KMS-11 (cell line): ENCODE results near the gene SLC19A1.

Experiments used
- H2AFZ ChIP-seq: fragments of 200-600 bp; sonication (generic); 2 replicates; pipeline ENCODE4 v1.6.1; 2016; ENCODE audit warnings: antibody characterized with exemption, mixed run types, low read depth
- H3K27ac ChIP-seq: fragments of 200-600 bp; sonication (generic); 2 replicates; pipeline ENCODE4 v1.6.1; 2016; ENCODE audit warnings: mild to moderate bottlenecking, mixed run types
- H3K27me3 ChIP-seq: fragments of 200-600 bp; sonication (generic); 2 replicates; pipeline ENCODE4 v1.6.1; 2017; ENCODE audit warnings: mild to moderate bottlenecking, low read depth, mixed run types, moderate library complexity; ENCODE audit not compliant: insufficient read depth
- H3K36me3 ChIP-seq: fragments of 200-600 bp; sonication (generic); 2 replicates; pipeline ENCODE4 v1.6.1; 2017; ENCODE audit warnings: mild to moderate bottlenecking, mixed run types; ENCODE audit not compliant: insufficient read depth
- H3K4me1 ChIP-seq: fragments of 200-600 bp; sonication (generic); 2 replicates; pipeline ENCODE4 v1.6.1; 2016; ENCODE audit warnings: mild to moderate bottlenecking, low read depth, mixed run types; ENCODE audit not compliant: poor library complexity, severe bottlenecking
- H3K4me2 ChIP-seq: fragments of 200-600 bp; sonication (generic); 2 replicates; pipeline ENCODE4 v1.7.0; 2016; ENCODE audit warnings: mild to moderate bottlenecking, mixed run types
- H3K4me3 ChIP-seq: fragments of 200-600 bp; sonication (generic); IDR thresholded peaks from 2 replicates; pipeline ENCODE4 v1.6.1; 2017; ENCODE audit warnings: low read depth, low read length, mixed read lengths; ENCODE audit not compliant: insufficient read depth
- H3K79me2 ChIP-seq: fragments of 200-600 bp; sonication (generic); 2 replicates; pipeline ENCODE4 v1.6.1; 2016; ENCODE audit warnings: low read depth, mixed run types; ENCODE audit not compliant: insufficient read depth
- H3K9ac ChIP-seq: fragments of 200-600 bp; sonication (generic); 2 replicates; pipeline ENCODE4 v1.6.1; 2016; ENCODE audit warnings: mild to moderate bottlenecking, mixed run types
- H4K20me1 ChIP-seq: fragments of 200-600 bp; sonication (generic); 2 replicates; pipeline ENCODE4 v1.6.1; 2016; ENCODE audit warnings: mild to moderate bottlenecking, mixed run types; ENCODE audit not compliant: insufficient read depth
- CTCF ChIP-seq: fragments of 200-600 bp; sonication (generic); conservative IDR thresholded peaks from 2 replicates; pipeline ENCODE4 v1.6.1; 2017; ENCODE audit warnings: low read depth, mild to moderate bottlenecking, antibody characterized with exemption, low read length, moderate library complexity, mixed read lengths

SLC19A1 gene

GRCh38 chr21:45471525-45472221 is 70.6 kb downstream of the SLC19A1 start:
- Histone ChIP-seq H3K4me1 (no peaks in the 10 kb centered on the region), H3K79me2 (no peaks in the 10 kb centered on the region), H3K9ac (no peak overlapping the region), H2AFZ (no peak overlapping the region), H4K20me1 (no peaks in the 10 kb centered on the region), H3K27me3 (peaks cover 50% of the 10 kb centered on the region), H3K36me3 (no peaks in the 10 kb centered on the region), H3K4me3 (no peak overlapping the region), H3K4me2 (no peak overlapping the region), H3K27ac (no peak overlapping the region)
- TF ChIP-seq CTCF, result no peak

GRCh38 chr21:45470773-45471524 is 71.3 kb downstream of the SLC19A1 start:
- H3K4me2 ChIP-seq, result no peak overlapping the region
- TF ChIP-seq CTCF, result no peak
- H3K27ac ChIP-seq, result no peak overlapping the region
- no peak overlapping the region for H3K9ac ChIP-seq
- no peak overlapping the region for H3K4me3 ChIP-seq
- H2AFZ ChIP-seq, result no peak overlapping the region
- no peaks in the 10 kb centered on the region for H3K36me3 ChIP-seq
- no peaks in the 10 kb centered on the region for H4K20me1 ChIP-seq
- no peaks in the 10 kb centered on the region for H3K79me2 ChIP-seq
- peaks cover 57% of the 10 kb centered on the region for H3K27me3 ChIP-seq
- no peaks in the 10 kb centered on the region for H3K4me1 ChIP-seq

GRCh38 chr21:45470087-45470515 is 72.1 kb downstream of the SLC19A1 start:
- no peak for TF ChIP-seq CTCF
- Histone ChIP-seq H3K4me3 (no peak overlapping the region), H3K9ac (no peak overlapping the region), H4K20me1 (no peaks in the 10 kb centered on the region), H2AFZ (no peak overlapping the region), H3K4me1 (no peaks in the 10 kb centered on the region), H3K36me3 (no peaks in the 10 kb centered on the region), H3K27me3 (peaks cover 66% of the 10 kb centered on the region), H3K27ac (no peak overlapping the region), H3K4me2 (no peak overlapping the region), H3K79me2 (no peaks in the 10 kb centered on the region)

GRCh38 chr21:45469273-45470086 is 72.8 kb downstream of the SLC19A1 start:
- H3K27me3 ChIP-seq, result peaks cover 72% of the 10 kb centered on the region
- H3K27ac ChIP-seq, result no peak overlapping the region
- H3K4me3 ChIP-seq, result no peak overlapping the region
- H3K79me2 ChIP-seq, result no peaks in the 10 kb centered on the region
- no peak for TF ChIP-seq CTCF
- no peaks in the 10 kb centered on the region for H4K20me1 ChIP-seq
- H3K4me1 ChIP-seq, result no peaks in the 10 kb centered on the region
- H3K4me2 ChIP-seq, result no peak overlapping the region
- no peaks in the 10 kb centered on the region for H3K36me3 ChIP-seq
- H3K9ac ChIP-seq, result no peak overlapping the region
- H2AFZ ChIP-seq, result no peak overlapping the region
